IMR-90 (cell line): ENCODE measurements around the gene SERPINB5. TPM values are rescaled to one million over a fixed set of nuclear protein-coding genes. Genes with fewer than 3 reads are reported as not detected.

Source experiments
- ATAC-seq: fragments of 200-7000 bp; cut with Tn5 transposase; 2 replicates; pipeline ENCODE4 v1.9.1; 2020; ENCODE audit warnings: low read depth, mild to moderate bottlenecking, moderate library complexity
- BruUV-seq: library from RNA; stranded (reverse); fragments of 400-500 nt; replicated peaks from 2 replicates; lab custom pipeline; 2021; lab: Mats Ljungman, UMichigan
- CTCF ChIA-PET: fragments of 300-600 bp; formaldehyde crosslinking; extraction: SDS; loops from one replicate; lab custom pipeline; 2021; ENCODE audit warnings: antibody characterized with exemption; lab: Yijun Ruan, JAX
- POLR2A ChIA-PET: fragments of 300-600 bp; sonication (Branson Sonifier 250); formaldehyde crosslinking; loops from one replicate; lab custom pipeline; 2022; ENCODE audit warnings: antibody characterized with exemption; ENCODE audit not compliant: unreplicated experiment; lab: Charles Lee
- DNase-seq: peaks from one replicate; pipeline ENCODE4 v3.0.0; 2013
- H2AFZ ChIP-seq: replicated peaks from 2 replicates; pipeline ENCODE3; 2013; ENCODE audit warnings: low read length, mild to moderate bottlenecking; ENCODE audit not compliant: poor library complexity
- H2AK5ac ChIP-seq: 2 replicates; pipeline ENCODE4 v1.6.1; 2013; ENCODE audit warnings: low read depth, low read length, inconsistent platforms
- H2AK9ac ChIP-seq: replicated peaks from 2 replicates; pipeline ENCODE3; 2013; ENCODE audit warnings: mild to moderate bottlenecking, low read depth, low read length, moderate library complexity; ENCODE audit not compliant: poor library complexity
- H2BK120ac ChIP-seq: 2 replicates; pipeline ENCODE4 v1.6.1; 2013; ENCODE audit warnings: low read depth, low read length, inconsistent platforms
- H2BK15ac ChIP-seq: 3 replicates; pipeline ENCODE4 v1.6.1; 2013; ENCODE audit warnings: low read depth, low read length, inconsistent platforms
- H2BK20ac ChIP-seq: 2 replicates; pipeline ENCODE4 v1.6.1; 2013; ENCODE audit warnings: low read depth, mild to moderate bottlenecking, inconsistent platforms, low read length, moderate library complexity
- H2BK5ac ChIP-seq: 2 replicates; pipeline ENCODE4 v1.6.1; 2013; ENCODE audit warnings: mild to moderate bottlenecking, low read depth, low read length, inconsistent platforms; ENCODE audit not compliant: poor library complexity, severe bottlenecking
- H3K14ac ChIP-seq: replicated peaks from 2 replicates; pipeline ENCODE4 v1.6.1; 2013; ENCODE audit warnings: low read depth, low read length, inconsistent platforms
- H3K18ac ChIP-seq: 2 replicates; pipeline ENCODE4 v1.6.1; 2013; ENCODE audit warnings: low read depth, low read length, control low read depth
- H3K23ac ChIP-seq: 2 replicates; pipeline ENCODE4 v1.6.1; 2013; ENCODE audit warnings: low read depth, low read length, inconsistent platforms
- H3K27ac ChIP-seq: 2 replicates; pipeline ENCODE4 v1.5.1; 2013; ENCODE audit warnings: mild to moderate bottlenecking, control low read depth, low read length; ENCODE audit not compliant: insufficient read depth
- H3K27me3 ChIP-seq: 2 replicates; pipeline ENCODE4 v1.6.1; 2013; ENCODE audit warnings: low read length; ENCODE audit not compliant: control insufficient read depth, insufficient read depth
- H3K36me3 ChIP-seq: 2 replicates; pipeline ENCODE4 v1.6.1; 2013; ENCODE audit warnings: low read length, mixed read lengths; ENCODE audit not compliant: control insufficient read depth, insufficient read depth
- H3K4ac ChIP-seq: 2 replicates; pipeline ENCODE4 v1.6.1; 2013; ENCODE audit warnings: low read depth, low read length, inconsistent platforms
- H3K4me1 ChIP-seq: 2 replicates; pipeline ENCODE4 v1.6.1; 2013; ENCODE audit warnings: low read length, mixed read lengths; ENCODE audit not compliant: control insufficient read depth, insufficient read depth
- H3K4me2 ChIP-seq: 2 replicates; pipeline ENCODE4 v1.6.1; 2013; ENCODE audit warnings: low read depth, mild to moderate bottlenecking, control low read depth, low read length, moderate library complexity
- H3K4me3 ChIP-seq: 2 replicates; pipeline ENCODE4 v1.5.1; 2013; ENCODE audit warnings: low read depth, mild to moderate bottlenecking, control low read depth, low read length, moderate library complexity; ENCODE audit not compliant: insufficient read depth
- H3K56ac ChIP-seq: 2 replicates; pipeline ENCODE4 v1.6.1; 2013; ENCODE audit warnings: low read length, inconsistent platforms; ENCODE audit not compliant: insufficient read depth; ENCODE audit errors: extremely low read depth
- H3K79me1 ChIP-seq, 2 experiments: 2 replicates each; pipeline ENCODE4 v1.6.1; 2013; ENCODE audit warnings: low read length in 2 of 2, inconsistent platforms in 1 of 2, low read depth in 1 of 2
- H3K9ac ChIP-seq: 2 replicates; pipeline ENCODE4 v1.6.1; 2013; ENCODE audit warnings: low read depth, low read length, control low read depth
- H3K9me1 ChIP-seq: 2 replicates; pipeline ENCODE4 v1.6.1; 2013; ENCODE audit warnings: low read length, inconsistent platforms; ENCODE audit not compliant: insufficient read depth
- H3K9me3 ChIP-seq: 2 replicates; pipeline ENCODE4 v1.6.1; 2013; ENCODE audit warnings: low read length; ENCODE audit not compliant: control insufficient read depth, insufficient read depth
- H4K20me1 ChIP-seq: 2 replicates; pipeline ENCODE4 v1.6.1; 2013; ENCODE audit warnings: low read length, inconsistent platforms; ENCODE audit not compliant: insufficient read depth
- H4K5ac ChIP-seq: 2 replicates; pipeline ENCODE4 v1.6.1; 2013; ENCODE audit warnings: mild to moderate bottlenecking, low read depth, low read length, control low read depth
- H4K8ac ChIP-seq, 2 experiments: 2 replicates each; pipeline ENCODE4 v1.6.1; 2013; ENCODE audit warnings: low read depth in 2 of 2, low read length in 2 of 2, control low read depth in 1 of 2, inconsistent platforms in 1 of 2
- H4K91ac ChIP-seq: 2 replicates; pipeline ENCODE4 v1.6.1; 2013; ENCODE audit warnings: low read depth, low read length, inconsistent platforms; ENCODE audit not compliant: insufficient read depth
- BHLHE40 ChIP-seq: fragments of 150-350 bp; IDR thresholded peaks from 2 replicates; pipeline ENCODE4 v1.6.1; 2016; ENCODE audit warnings: mild to moderate bottlenecking, low read depth, low read length
- CEBPB ChIP-seq: IDR thresholded peaks from 2 replicates; pipeline ENCODE4 v1.6.1; 2012; ENCODE audit warnings: low read depth, low read length, improper control_type of control experiment
- CHD1 ChIP-seq: IDR thresholded peaks from 2 replicates; pipeline ENCODE4 v1.6.1; 2012; ENCODE audit warnings: low read depth, low read length, improper control_type of control experiment
- CTCF ChIP-seq: conservative IDR thresholded peaks from 2 replicates; pipeline ENCODE4 v1.5.1; 2012; ENCODE audit warnings: mild to moderate bottlenecking, low read depth, low read length, improper control_type of control experiment
- FOS ChIP-seq: fragments of 150-350 bp; IDR thresholded peaks from 2 replicates; pipeline ENCODE4 v1.6.1; 2016; ENCODE audit warnings: low read depth, low read length
- MAFK ChIP-seq: IDR thresholded peaks from 2 replicates; pipeline ENCODE4 v1.6.1; 2012; ENCODE audit warnings: low read depth, low read length, improper control_type of control experiment
- RCOR1 ChIP-seq: IDR thresholded peaks from 2 replicates; pipeline ENCODE4 v1.6.1; 2012; ENCODE audit warnings: mild to moderate bottlenecking, low read length, improper control_type of control experiment; ENCODE audit not compliant: insufficient replicate concordance
- SMC3 ChIP-seq: fragments of 150-350 bp; IDR thresholded peaks from 2 replicates; pipeline ENCODE4 v1.6.1; 2016; ENCODE audit warnings: low read depth, mild to moderate bottlenecking, antibody characterized with exemption, low read length, moderate library complexity
- WGBS, 2 experiments: methylation state at CpG; one replicate each; pipeline versions ENCODE4 v1.1.5 to v1.1.7; 2013; ENCODE audit warnings: missing lambda C conversion rate in 2 of 2; ENCODE audit not compliant: insufficient read length in 1 of 2; ENCODE audit errors: extremely low coverage in 2 of 2; 5-methylcytosine and 5-hydroxymethylcytosine counted together
- dilution Hi-C: fragments of 300-500 bp; cut with HindIII; formaldehyde crosslinking; loops from one replicate; pipeline ENCODE4 v1.14.3; 2018; ENCODE audit warnings: low sequenced_read_pairs; ENCODE audit not compliant: unreplicated experiment
- in situ Hi-C: fragments of 300-500 bp; cut with MboI; formaldehyde crosslinking; loops from 3 replicates; pipeline ENCODE4 v1.14.3; 2019; ENCODE audit warnings: low sequenced_read_pairs, inconsistent platforms, mixed read lengths
- intact Hi-C: fragments of 100-400 bp; cut with micrococcal nuclease; formaldehyde crosslinking; loops from 2 replicates; pipeline ENCODE4 v1.10.0; 2022
- polyA plus RNA-seq, 3 experiments: library from polyadenylated mRNA; depleted of rRNA; stranded (reverse); fragments of >200 nt; gene quantifications; 2 replicates each; pipeline ENCODE4 v1.2.3, GENCODE V29; 2012; ENCODE audit warnings: low replicate concordance in 1 of 3
- total RNA-seq: library from RNA; depleted of rRNA; stranded (reverse); fragments of >200 nt; gene quantifications from 2 replicates; pipeline ENCODE4 v1.2.3, GENCODE V29; 2012
- TF ChIP-seq, protein P1 (sequence below): fragments of 150-350 bp; IDR thresholded peaks from 2 replicates; pipeline ENCODE4 v1.6.1; 2016; ENCODE audit warnings: low read depth, mild to moderate bottlenecking, low read length, moderate library complexity, borderline replicate concordance
- TF ChIP-seq, protein P2 (sequence below): fragments of 150-350 bp; IDR thresholded peaks from 2 replicates; pipeline ENCODE4 v1.6.1; 2017; ENCODE audit warnings: mild to moderate bottlenecking, antibody characterized with exemption, low read length, low read depth

Gene SERPINB5
- total and polyA plus RNA-seq, 2 of the 4 experiments (the other 2 are of a cell fraction) = not detected

GRCh38 chr18:63534615-63535014 is 57.9 kb downstream of the SERPINB5 start:
- Histone ChIP-seq H3K36me3 (no peaks in the 10 kb centered on the region), H3K56ac (no peak overlapping the region), H3K79me1 (no peaks in the 10 kb centered on the region), H3K4me3 (no peak overlapping the region), H2AK9ac (no peak overlapping the region), H2BK15ac (no peak overlapping the region), H3K27ac (no peak overlapping the region), H4K20me1 (no peaks in the 10 kb centered on the region), H4K8ac (no peak overlapping the region), H3K4me2 (no peak overlapping the region), H4K91ac (no peak overlapping the region), H4K5ac (no peak overlapping the region), H2AFZ (no peak overlapping the region), H3K4ac (no peak overlapping the region), H3K18ac (no peak overlapping the region), H3K23ac (no peak overlapping the region), H3K9me3 (peaks cover 2% of the 10 kb centered on the region; the same call in 1 of the 2 replicates), H3K14ac (no peak overlapping the region), H2BK120ac (no peak overlapping the region), H3K9ac (no peak overlapping the region), H2BK5ac (no peak overlapping the region), H3K9me1 (no peaks in the 10 kb centered on the region), H3K4me1 (no peaks in the 10 kb centered on the region), H2AK5ac (no peak overlapping the region), H2BK20ac (no peak overlapping the region), H3K27me3 (peaks cover 4% of the 10 kb centered on the region; the same call in 1 of the 2 replicates)
- DNase-seq = no peak
- intact Hi-C loops = no loop called here
- ATAC-seq = no peak
- in situ Hi-C loops = no loop called here
- ChIA-PET POLR2A (no interaction called here), CTCF (interaction anchor here (1.0 kb wide), 1 partner anchor 207 kb away, joined by 3 read pairs; no protein-coding TSS in a partner anchor)
- dilution Hi-C loops = no loop called here
- TF ChIP-seq RCOR1 (no peak), SMC3 (no peak), CHD1 (no peak), MAFK (no peak), CTCF (no peak), BHLHE40 (no peak), CEBPB (no peak), FOS (no peak)
- TF ChIP-seq, protein P1, sequence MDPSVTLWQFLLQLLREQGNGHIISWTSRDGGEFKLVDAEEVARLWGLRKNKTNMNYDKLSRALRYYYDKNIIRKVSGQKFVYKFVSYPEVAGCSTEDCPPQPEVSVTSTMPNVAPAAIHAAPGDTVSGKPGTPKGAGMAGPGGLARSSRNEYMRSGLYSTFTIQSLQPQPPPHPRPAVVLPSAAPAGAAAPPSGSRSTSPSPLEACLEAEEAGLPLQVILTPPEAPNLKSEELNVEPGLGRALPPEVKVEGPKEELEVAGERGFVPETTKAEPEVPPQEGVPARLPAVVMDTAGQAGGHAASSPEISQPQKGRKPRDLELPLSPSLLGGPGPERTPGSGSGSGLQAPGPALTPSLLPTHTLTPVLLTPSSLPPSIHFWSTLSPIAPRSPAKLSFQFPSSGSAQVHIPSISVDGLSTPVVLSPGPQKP = no peak
- TF ChIP-seq, protein P2, sequence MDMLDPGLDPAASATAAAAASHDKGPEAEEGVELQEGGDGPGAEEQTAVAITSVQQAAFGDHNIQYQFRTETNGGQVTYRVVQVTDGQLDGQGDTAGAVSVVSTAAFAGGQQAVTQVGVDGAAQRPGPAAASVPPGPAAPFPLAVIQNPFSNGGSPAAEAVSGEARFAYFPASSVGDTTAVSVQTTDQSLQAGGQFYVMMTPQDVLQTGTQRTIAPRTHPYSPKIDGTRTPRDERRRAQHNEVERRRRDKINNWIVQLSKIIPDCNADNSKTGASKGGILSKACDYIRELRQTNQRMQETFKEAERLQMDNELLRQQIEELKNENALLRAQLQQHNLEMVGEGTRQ = no peak
- no TSS peak for BruUV-seq
- no CpG with 5 or more reads among the region's 4 CpGs for WGBS, 2 experiments
